Trophoblast cell (in vitro differentiated cells and primary cell): ENCODE measurements around the gene MAZ. TPM values are rescaled to one million over a fixed set of nuclear protein-coding genes. Genes with fewer than 3 reads are reported as not detected.
"Not testable (repeated sequence)": the region's sequence is repeated elsewhere in the genome, so short reads cannot be mapped to it uniquely, and the experiment has no call there.

Source experiments
- DNase-seq, 2 donors: peaks; one replicate each; pipeline ENCODE4 v3.0.0-alpha.2; 2016
- H2AFZ ChIP-seq: 2 replicates; pipeline ENCODE4 v1.6.1; 2013; ENCODE audit warnings: low read length, moderate library complexity, mild to moderate bottlenecking; ENCODE audit not compliant: insufficient read depth, poor library complexity
- H2AK5ac ChIP-seq: 2 replicates; pipeline ENCODE4 v1.6.1; 2013; ENCODE audit warnings: mild to moderate bottlenecking, low read length
- H2BK120ac ChIP-seq: 2 replicates; pipeline ENCODE4 v1.6.1; 2013; ENCODE audit warnings: low read length, mild to moderate bottlenecking, moderate library complexity; ENCODE audit not compliant: insufficient read depth, poor library complexity
- H2BK12ac ChIP-seq: 2 replicates; pipeline ENCODE4 v1.6.1; 2013; ENCODE audit warnings: mild to moderate bottlenecking, low read length, moderate library complexity
- H2BK5ac ChIP-seq: 2 replicates; pipeline ENCODE4 v1.6.1; 2013; ENCODE audit warnings: low read length, low read depth, moderate library complexity, mild to moderate bottlenecking; ENCODE audit not compliant: poor library complexity
- H3K14ac ChIP-seq: 2 replicates; pipeline ENCODE4 v1.6.1; 2013; ENCODE audit warnings: mild to moderate bottlenecking, low read length
- H3K18ac ChIP-seq: 2 replicates; pipeline ENCODE4 v1.6.1; 2013; ENCODE audit warnings: mild to moderate bottlenecking, low read length
- H3K23ac ChIP-seq: 2 replicates; pipeline ENCODE4 v1.6.1; 2013; ENCODE audit warnings: low read length
- H3K27ac ChIP-seq: 2 replicates; pipeline ENCODE4 v1.5.1; 2013; ENCODE audit warnings: low read depth, mild to moderate bottlenecking, inconsistent platforms, low read length, moderate library complexity
- H3K27me3 ChIP-seq: 2 replicates; pipeline ENCODE4 v1.6.1; 2013; ENCODE audit warnings: inconsistent platforms, mild to moderate bottlenecking, low read length, moderate library complexity; ENCODE audit not compliant: insufficient read depth
- H3K36me3 ChIP-seq, 2 experiments: 1 replicate in 1 of 2; 2 replicates in 1 of 2; pipeline ENCODE4 v1.6.1; 2013; ENCODE audit warnings: low read length in 2 of 2, mild to moderate bottlenecking in 2 of 2, moderate library complexity in 1 of 2; ENCODE audit not compliant: insufficient read depth in 2 of 2, control insufficient read depth in 1 of 2
- H3K4ac ChIP-seq: 2 replicates; pipeline ENCODE4 v1.6.1; 2013; ENCODE audit warnings: low read depth, mild to moderate bottlenecking, low read length, moderate library complexity
- H3K4me1 ChIP-seq, 2 experiments: 1 replicate in 1 of 2; 2 replicates in 1 of 2; pipeline ENCODE4 v1.6.1; 2013; ENCODE audit warnings: low read length in 2 of 2, mild to moderate bottlenecking in 2 of 2, moderate library complexity in 1 of 2; ENCODE audit not compliant: insufficient read depth in 2 of 2, control insufficient read depth in 1 of 2
- H3K4me2 ChIP-seq: 2 replicates; pipeline ENCODE4 v1.6.1; 2013; ENCODE audit warnings: inconsistent platforms, mild to moderate bottlenecking, low read length, moderate library complexity
- H3K4me3 ChIP-seq: 2 replicates; pipeline ENCODE4 v1.5.1; 2013; ENCODE audit warnings: mild to moderate bottlenecking, low read depth, low read length, inconsistent platforms
- H3K79me1 ChIP-seq: one replicate; pipeline ENCODE4 v1.6.1; 2013; ENCODE audit warnings: low read length
- H3K79me2 ChIP-seq: 2 replicates; pipeline ENCODE4 v1.6.1; 2013; ENCODE audit warnings: low read length, mild to moderate bottlenecking; ENCODE audit not compliant: control insufficient read depth, insufficient read depth, poor library complexity
- H3K9ac ChIP-seq: 2 replicates; pipeline ENCODE4 v1.6.1; 2013; ENCODE audit warnings: mild to moderate bottlenecking, low read length
- H3K9me3 ChIP-seq: 2 replicates; pipeline ENCODE4 v1.6.1; 2013; ENCODE audit warnings: low read depth, mild to moderate bottlenecking, control low read depth, inconsistent platforms, low read length; ENCODE audit not compliant: insufficient read depth
- H4K12ac ChIP-seq: 2 replicates; pipeline ENCODE4 v1.6.1; 2013; ENCODE audit warnings: low read depth, mild to moderate bottlenecking, low read length, moderate library complexity
- H4K8ac ChIP-seq: 2 replicates; pipeline ENCODE4 v1.6.1; 2013; ENCODE audit warnings: low read depth, mild to moderate bottlenecking, low read length, moderate library complexity
- H4K91ac ChIP-seq: one replicate; pipeline ENCODE4 v1.6.1; 2013; ENCODE audit warnings: low read depth, mild to moderate bottlenecking, low read length, moderate library complexity
- WGBS: extraction: QIAGEN DNeasy Blood & Tissue Kit; methylation state at CpG from one replicate; pipeline ENCODE4 v1.1.7; 2013; ENCODE audit warnings: missing lambda C conversion rate; ENCODE audit not compliant: insufficient read length, insufficient coverage; ENCODE audit errors: extremely low coverage; 5-methylcytosine and 5-hydroxymethylcytosine counted together
- polyA plus RNA-seq: library from polyadenylated mRNA; stranded (reverse); fragments of 200-250 nt; gene quantifications from 2 replicates; pipeline ENCODE4 v1.2.3, GENCODE V29; 2013

The MAZ gene
- polyA plus RNA-seq: 151 and 161 TPM in 2 replicates

DNA sequence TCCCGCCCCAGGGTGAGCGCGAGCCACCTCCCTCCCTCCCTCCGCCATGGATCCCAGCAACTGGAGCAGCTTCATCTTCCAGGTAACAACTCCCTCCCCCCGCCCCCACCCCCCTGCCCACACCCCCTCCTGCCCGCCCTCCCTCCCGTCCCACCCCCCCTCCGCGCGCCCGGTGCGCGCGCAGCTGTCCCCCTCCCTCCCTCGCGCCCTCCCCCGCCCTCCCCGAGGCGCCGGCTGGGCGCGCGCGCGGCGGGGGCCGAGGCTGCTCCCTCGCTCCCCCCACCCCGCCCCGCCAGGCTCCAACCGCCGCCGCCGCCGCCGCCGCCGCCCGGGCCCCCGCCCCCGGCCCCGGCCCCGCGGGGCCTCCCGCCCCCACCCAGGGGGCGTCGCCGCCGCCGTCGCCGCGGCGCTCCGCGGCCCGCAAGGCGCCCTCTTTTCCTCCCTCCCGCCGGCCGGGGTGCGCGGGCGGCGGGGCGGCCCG, at the start of gene MAZ:
Gene MAZ, plus strand, starts transcription at position 431 of the 481 bp plus-strand sequence. CDS start 173 bp downstream, outside the sequence.
- no CpG with 5 or more reads among the region's 67 CpGs for WGBS
- peak within 1 kb of the TSS; percentile 81 for H2BK120ac ChIP-seq
- H4K12ac ChIP-seq: peak within 1 kb of the TSS; percentile 67
- H2AK5ac ChIP-seq: peak within 1 kb of the TSS; percentile 70
- peak within 1 kb of the TSS; percentile 91 for H4K91ac ChIP-seq
- peaks cover 21 to 30% of the 10 kb centered on the region in 2 experiments for H3K4me1 ChIP-seq
- peak within 1 kb of the TSS; percentile 91 for H4K8ac ChIP-seq
- peak within 1 kb of the TSS; percentile 79 for H3K18ac ChIP-seq
- H3K27me3 ChIP-seq: no peaks in the 10 kb centered on the region
- H3K27ac ChIP-seq: peak within 1 kb of the TSS; percentile 87
- H3K4me2 ChIP-seq: peak within 1 kb of the TSS; percentile 77
- peak within 1 kb of the TSS; percentile 97 for H3K14ac ChIP-seq
- H3K79me1 ChIP-seq: peaks cover 18% of the 10 kb centered on the region
- H3K4ac ChIP-seq: peak within 1 kb of the TSS; percentile 62
- peak within 1 kb of the TSS; percentile 48 for H3K9ac ChIP-seq
- H3K23ac ChIP-seq: no peak within 1 kb of the TSS
- peaks cover 22% of the 10 kb centered on the region for H3K79me2 ChIP-seq
- H3K4me3 ChIP-seq: peak within 1 kb of the TSS; percentile 79
- H2AFZ ChIP-seq: peak within 1 kb of the TSS; percentile 62
- H3K9me3 ChIP-seq: peaks cover 4% of the 10 kb centered on the region
- no peak within 1 kb of the TSS for H2BK12ac ChIP-seq
- H3K36me3 ChIP-seq: peaks cover 47 to 49% of the 10 kb centered on the region in 2 experiments
- no peak for DNase-seq
- H2BK5ac ChIP-seq: peak within 1 kb of the TSS; percentile 87

DNA sequence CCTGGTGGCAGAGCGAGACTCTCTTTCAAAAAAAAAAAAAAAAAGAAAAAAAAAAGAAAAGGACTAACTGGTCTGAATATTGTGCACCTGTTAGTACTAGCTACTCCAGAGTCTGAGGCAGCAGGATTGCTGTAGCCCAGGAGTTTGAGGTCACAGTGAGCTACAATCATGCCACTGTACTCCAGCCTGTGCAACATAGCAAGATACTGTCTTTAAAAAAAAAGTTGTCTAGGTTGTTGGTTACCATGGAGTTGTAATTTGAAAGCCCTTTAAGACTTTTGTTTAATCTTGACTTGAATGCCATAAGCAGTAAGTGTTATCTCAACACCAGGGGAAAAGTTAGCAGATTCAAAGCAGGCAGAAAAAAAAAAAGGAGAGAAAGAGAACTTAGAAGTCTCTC, 49.7 kb upstream of the MAZ start:
- Histone ChIP-seq H2AFZ (no peak overlapping the region), H2BK120ac (no peak overlapping the region), H3K4me2 (no peak overlapping the region), H3K9me3 (no peaks in the 10 kb centered on the region), H2BK12ac (no peak overlapping the region), H3K23ac (no peak overlapping the region), H3K4me1 (peaks cover 5% of the 10 kb centered on the region in 2 experiments), H3K18ac (no peak overlapping the region), H3K4ac (no peak overlapping the region), H4K8ac (no peak overlapping the region), H3K14ac (no peak overlapping the region), H3K79me1 (no peaks in the 10 kb centered on the region), H4K91ac (no peak overlapping the region), H3K79me2 (no peaks in the 10 kb centered on the region), H3K27me3 (no peaks in the 10 kb centered on the region), H3K27ac (no peak overlapping the region), H3K9ac (no peak overlapping the region), H2AK5ac (no peak overlapping the region), H3K4me3 (no peak overlapping the region), H3K36me3 (no peaks in the 10 kb centered on the region), H4K12ac (no peak overlapping the region), H2BK5ac (no peak overlapping the region)
- DNase-seq: no peak
- WGBS: no CpG with 5 or more reads among the region's 1 CpG

DNA sequence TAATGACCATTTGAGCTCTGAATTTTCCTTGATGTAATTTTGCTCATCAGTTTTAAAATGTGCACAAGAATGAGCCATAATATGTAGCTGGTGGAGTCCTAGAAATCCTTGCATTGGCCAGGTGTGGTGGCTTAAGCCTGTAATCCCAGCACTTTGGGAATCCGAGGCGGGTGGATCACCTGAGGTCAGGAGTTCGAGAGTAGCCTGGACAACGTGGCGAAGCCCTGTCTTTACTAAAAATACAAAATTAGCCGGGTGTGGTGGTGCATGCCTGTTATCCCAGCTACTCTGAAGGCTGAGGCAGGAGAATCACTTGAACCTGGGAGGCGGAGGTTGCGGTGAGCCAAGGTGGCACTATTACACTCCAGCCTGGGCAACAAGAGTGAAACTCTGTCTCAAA, 49.2 kb upstream of the MAZ start:
- H3K27ac ChIP-seq, H3K14ac ChIP-seq, H3K4me3 ChIP-seq, H2BK12ac ChIP-seq, H2AFZ ChIP-seq, H4K8ac ChIP-seq, H3K27me3 ChIP-seq, H3K9ac ChIP-seq, H3K9me3 ChIP-seq, H2BK120ac ChIP-seq, H3K79me2 ChIP-seq, H2BK5ac ChIP-seq, H4K12ac ChIP-seq, H3K79me1 ChIP-seq, H3K18ac ChIP-seq, H3K23ac ChIP-seq, H2AK5ac ChIP-seq, H3K36me3 ChIP-seq, H3K4ac ChIP-seq, H3K4me1 ChIP-seq, H3K4me2 ChIP-seq, DNase-seq, H4K91ac ChIP-seq: not testable (repeated sequence)
- no CpG with 5 or more reads among the region's 8 CpGs for whole genome bisulfite sequencing

DNA sequence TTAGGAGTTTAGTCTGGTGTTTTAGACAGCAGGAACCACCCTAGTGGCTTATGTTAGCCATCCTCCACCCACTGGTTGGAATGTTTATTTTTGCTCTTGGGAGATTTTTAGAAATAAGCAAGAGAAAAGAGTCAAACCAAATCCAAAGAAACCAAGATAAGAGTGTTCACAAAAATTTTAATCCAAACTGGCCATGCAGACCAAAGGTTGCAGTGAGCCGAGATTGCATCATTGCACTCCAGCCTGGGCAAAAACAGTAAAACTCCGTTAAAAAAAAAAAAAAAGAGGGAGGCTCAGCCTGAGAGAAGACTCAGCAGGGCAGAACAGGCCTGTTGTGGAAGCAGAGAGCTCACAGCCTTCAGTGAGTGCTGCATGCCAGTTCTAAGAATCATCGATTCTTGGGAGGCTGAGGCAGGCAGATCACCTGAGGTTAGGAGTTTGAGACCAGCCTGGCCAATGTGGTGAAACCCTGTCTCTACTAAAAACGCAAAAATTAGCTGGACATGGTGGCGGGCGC, 48.3 kb upstream of the MAZ start:
- no peaks in the 10 kb centered on the region for H3K79me2 ChIP-seq
- H3K4me2 ChIP-seq: no peak overlapping the region
- no peak overlapping the region for H3K18ac ChIP-seq
- no peaks in the 10 kb centered on the region for H3K36me3 ChIP-seq
- DNase-seq: no peak
- no peak overlapping the region for H4K91ac ChIP-seq
- H3K4me1 ChIP-seq: peaks cover 5% of the 10 kb centered on the region in 2 experiments
- no peak overlapping the region for H3K14ac ChIP-seq
- H2BK5ac ChIP-seq: no peak overlapping the region
- H3K79me1 ChIP-seq: no peaks in the 10 kb centered on the region
- no peak overlapping the region for H3K27ac ChIP-seq
- H2BK120ac ChIP-seq: no peak overlapping the region
- no peak overlapping the region for H4K12ac ChIP-seq
- no peak overlapping the region for H3K4me3 ChIP-seq
- H3K23ac ChIP-seq: no peak overlapping the region
- H4K8ac ChIP-seq: no peak overlapping the region
- no peak overlapping the region for H3K9ac ChIP-seq
- H3K4ac ChIP-seq: no peak overlapping the region
- H2BK12ac ChIP-seq: no peak overlapping the region
- no peak overlapping the region for H2AFZ ChIP-seq
- WGBS: no CpG with 5 or more reads among the region's 6 CpGs
- H3K27me3 ChIP-seq: no peaks in the 10 kb centered on the region
- no peaks in the 10 kb centered on the region for H3K9me3 ChIP-seq
- H2AK5ac ChIP-seq: no peak overlapping the region
